Ishikawa (cell line): Measurements from ENCODE around the gene RUVBL1.

Source experiments
- CEBPB ChIP-seq: IDR thresholded peaks from 2 replicates; pipeline ENCODE4 v1.6.1; 2012
- CREB1 ChIP-seq: IDR thresholded peaks from 2 replicates; pipeline ENCODE4 v1.6.1; 2012; ENCODE audit warnings: low read depth
- EGR1 ChIP-seq: IDR thresholded peaks from 2 replicates; pipeline ENCODE4 v1.6.1; 2012
- EP300 ChIP-seq: IDR thresholded peaks from 2 replicates; pipeline ENCODE4 v1.6.1; 2012; ENCODE audit warnings: borderline replicate concordance
- FOXM1 ChIP-seq: IDR thresholded peaks from 2 replicates; pipeline ENCODE4 v1.6.1; 2012; ENCODE audit warnings: low read depth, borderline replicate concordance
- MAX ChIP-seq: IDR thresholded peaks from 2 replicates; pipeline ENCODE4 v1.6.1; 2012
- NFIC ChIP-seq: IDR thresholded peaks from 2 replicates; pipeline ENCODE4 v1.6.1; 2012
- RAD21 ChIP-seq: IDR thresholded peaks from 2 replicates; pipeline ENCODE4 v1.6.1; 2012; ENCODE audit warnings: low read depth
- REST ChIP-seq: IDR thresholded peaks from 2 replicates; pipeline ENCODE4 v1.6.1; 2012; ENCODE audit warnings: low read depth, mild to moderate bottlenecking
- TAF1 ChIP-seq: IDR thresholded peaks from 2 replicates; pipeline ENCODE4 v1.6.1; 2012; ENCODE audit warnings: low read depth, mild to moderate bottlenecking
- TCF12 ChIP-seq: IDR thresholded peaks from 2 replicates; pipeline ENCODE4 v1.6.1; 2012; ENCODE audit warnings: low read depth
- TEAD4 ChIP-seq: IDR thresholded peaks from 2 replicates; pipeline ENCODE4 v1.6.1; 2012
- USF1 ChIP-seq: IDR thresholded peaks from 2 replicates; pipeline ENCODE4 v1.6.1; 2012
- YY1 ChIP-seq: IDR thresholded peaks from 2 replicates; pipeline ENCODE4 v1.6.1; 2012; ENCODE audit warnings: low read depth
- ZBTB7A ChIP-seq: IDR thresholded peaks from 2 replicates; pipeline ENCODE4 v1.6.1; 2012; ENCODE audit warnings: low read depth

RUVBL1 gene

GRCh38 chr3:128054367-128054766 is 69.2 kb downstream of the RUVBL1 start:
- TF ChIP-seq CEBPB (no peak), NFIC (no peak), ZBTB7A (no peak), TAF1 (no peak), EP300 (no peak), TCF12 (no peak), USF1 (no peak), CREB1 (no peak), RAD21 (no peak), EGR1 (no peak)

GRCh38 chr3:128053614-128054013 is 70.0 kb downstream of the RUVBL1 start:
- TF ChIP-seq TCF12 = no peak
- no peak for TF ChIP-seq FOXM1
- TF ChIP-seq TEAD4 = no peak
- no peak for TF ChIP-seq EP300
- no peak for TF ChIP-seq TAF1
- no peak for TF ChIP-seq CEBPB
- TF ChIP-seq REST = no peak
- TF ChIP-seq MAX = no peak
- TF ChIP-seq EGR1 = no peak
- no peak for TF ChIP-seq YY1
- no peak for TF ChIP-seq NFIC
- TF ChIP-seq CREB1 = no peak
- no peak for TF ChIP-seq ZBTB7A
- no peak for TF ChIP-seq USF1
- TF ChIP-seq RAD21 = no peak

GRCh38 chr3:128052595-128053351 is 70.8 kb downstream of the RUVBL1 start:
- TF ChIP-seq NFIC = no peak
- TF ChIP-seq ZBTB7A = no peak
- TF ChIP-seq RAD21 = no peak
- no peak for TF ChIP-seq EGR1
- TF ChIP-seq REST = no peak
- no peak; the same call in 1 of the 2 replicates for TF ChIP-seq TEAD4
- TF ChIP-seq MAX = no peak
- TF ChIP-seq TCF12 = no peak
- TF ChIP-seq CREB1 = no peak

- TF ChIP-seq REST (no peak), EGR1 (no peak), MAX (peak; percentile 95), TAF1 (peak; percentile 63), CEBPB (no peak), FOXM1 (no peak), TEAD4 (no peak), TCF12 (peak; percentile 63), YY1 (peak; percentile 10)
Measured at GRCh38 chr3:128051837-128052594, 71.6 kb downstream of the RUVBL1 start, which contains the start of gene SEC61A1. Gene SEC61A1 (plus strand): TSS chr3:128052437. CDS start chr3:128052553, 116 bp downstream.
